ENCODE measurements around the gene BCOR.

DNA sequence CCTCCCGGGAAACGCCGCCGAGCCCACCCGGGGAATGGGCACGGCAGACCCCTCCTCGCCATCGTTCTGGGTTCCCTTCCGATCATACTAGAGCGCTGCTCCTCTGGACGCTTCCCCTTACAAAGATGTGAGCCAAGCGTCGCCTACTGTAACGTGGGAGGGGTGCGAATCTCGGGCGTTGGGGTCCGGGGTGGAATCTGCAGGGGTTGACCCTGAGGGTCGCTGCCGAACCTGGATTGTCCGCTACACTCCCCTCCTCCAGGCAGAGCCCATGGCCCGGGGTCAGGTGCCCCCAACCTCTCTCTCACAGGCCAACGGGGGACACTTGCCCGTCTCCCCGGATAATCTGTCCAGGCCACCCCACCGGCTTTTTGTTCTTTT lies 13.8 kb downstream of the BCOR start:
- TF ChIP-seq, protein P1, sequence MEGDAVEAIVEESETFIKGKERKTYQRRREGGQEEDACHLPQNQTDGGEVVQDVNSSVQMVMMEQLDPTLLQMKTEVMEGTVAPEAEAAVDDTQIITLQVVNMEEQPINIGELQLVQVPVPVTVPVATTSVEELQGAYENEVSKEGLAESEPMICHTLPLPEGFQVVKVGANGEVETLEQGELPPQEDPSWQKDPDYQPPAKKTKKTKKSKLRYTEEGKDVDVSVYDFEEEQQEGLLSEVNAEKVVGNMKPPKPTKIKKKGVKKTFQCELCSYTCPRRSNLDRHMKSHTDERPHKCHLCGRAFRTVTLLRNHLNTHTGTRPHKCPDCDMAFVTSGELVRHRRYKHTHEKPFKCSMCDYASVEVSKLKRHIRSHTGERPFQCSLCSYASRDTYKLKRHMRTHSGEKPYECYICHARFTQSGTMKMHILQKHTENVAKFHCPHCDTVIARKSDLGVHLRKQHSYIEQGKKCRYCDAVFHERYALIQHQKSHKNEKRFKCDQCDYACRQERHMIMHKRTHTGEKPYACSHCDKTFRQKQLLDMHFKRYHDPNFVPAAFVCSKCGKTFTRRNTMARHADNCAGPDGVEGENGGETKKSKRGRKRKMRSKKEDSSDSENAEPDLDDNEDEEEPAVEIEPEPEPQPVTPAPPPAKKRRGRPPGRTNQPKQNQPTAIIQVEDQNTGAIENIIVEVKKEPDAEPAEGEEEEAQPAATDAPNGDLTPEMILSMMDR (conservative IDR thresholded peaks at IDR 0.05), result no peak
- no peak for TF ChIP-seq EZH2 (IDR thresholded peaks at IDR 0.05; ENCODE audit: low read depth)

Measured in PC-9 (cell line).